H1 (cell line): Measurements from ENCODE around the gene LEMD2. TPM values are rescaled to one million over a fixed set of nuclear protein-coding genes. Genes with fewer than 3 reads are reported as not detected.
A peak's percentile ranks its signal among the peaks of the same experiment; 100 is the strongest.

Source experiments
- CTCF ChIA-PET: fragments of 300-600 bp; sonication (Branson Sonifier 250); formaldehyde crosslinking; loops from one replicate; lab custom pipeline; 2021; ENCODE audit not compliant: partially characterized antibody; lab: Charles Lee
- POLR2A ChIA-PET: fragments of 300-600 bp; sonication (Branson Sonifier 250); formaldehyde crosslinking; loops from one replicate; lab custom pipeline; 2021; ENCODE audit warnings: inconsistent platforms; ENCODE audit not compliant: partially characterized antibody; lab: Charles Lee
- DNase-seq, 2 experiments: peaks; one replicate each; pipeline versions ENCODE4 v3.0.0 to v3.0.0-alpha.2; 2010 to 2022; ENCODE audit warnings: low spot score in 2 of 2, low read depth in 1 of 2, mixed read lengths in 1 of 2
- FAIRE-seq: peaks from 2 replicates; lab custom pipeline; 2011; peaks lifted over from hg19 to GRCh38; lab: Jason Lieb, UNC
- H2AFZ ChIP-seq: 2 replicates; pipeline ENCODE4 v1.8.1; 2012; ENCODE audit warnings: low read length, inconsistent platforms
- H2AK5ac ChIP-seq: 2 replicates; pipeline ENCODE4 v1.6.1; 2013; ENCODE audit warnings: low read depth, low read length
- H2BK120ac ChIP-seq: replicated peaks from 2 replicates; pipeline ENCODE3; 2013; ENCODE audit warnings: low read depth, low read length, inconsistent platforms
- H2BK12ac ChIP-seq: 2 replicates; pipeline ENCODE4 v1.6.1; 2013; ENCODE audit warnings: low read depth, low read length
- H2BK15ac ChIP-seq: 2 replicates; pipeline ENCODE4 v1.6.1; 2013; ENCODE audit warnings: low read length
- H2BK20ac ChIP-seq: 2 replicates; pipeline ENCODE4 v1.6.1; 2013; ENCODE audit warnings: low read length
- H2BK5ac ChIP-seq: 2 replicates; pipeline ENCODE4 v1.6.1; 2013; ENCODE audit warnings: low read depth, low read length
- H3K14ac ChIP-seq: 2 replicates; pipeline ENCODE4 v1.6.1; 2013; ENCODE audit warnings: inconsistent platforms; ENCODE audit not compliant: insufficient read length
- H3K18ac ChIP-seq: 2 replicates; pipeline ENCODE4 v1.6.1; 2013; ENCODE audit warnings: low read length; ENCODE audit errors: extremely low read depth
- H3K23ac ChIP-seq: 2 replicates; pipeline ENCODE4 v1.6.1; 2013; ENCODE audit warnings: inconsistent platforms; ENCODE audit not compliant: insufficient read length
- H3K23me2 ChIP-seq: 2 replicates; pipeline ENCODE4 v1.6.1; 2013; ENCODE audit warnings: low read depth, low read length
- H3K27ac ChIP-seq: 2 replicates; pipeline ENCODE4 v1.6.1; 2011; ENCODE audit warnings: low read depth, low read length, inconsistent platforms
- H3K27me3 ChIP-seq, 4 experiments: replicated peaks in 1 of 4; 1 replicate in 1 of 4; 2 replicates in 3 of 4; pipeline versions ENCODE4 v1.6.1 to v1.8.1; 2011 to 2013; ENCODE audit warnings: low read length in 3 of 4, mild to moderate bottlenecking in 3 of 4, inconsistent platforms in 2 of 4, mixed read lengths in 2 of 4, moderate library complexity in 1 of 4; ENCODE audit not compliant: control insufficient read depth in 3 of 4, insufficient read depth in 3 of 4; ENCODE audit errors: extremely low read depth in 1 of 4
- H3K36me3 ChIP-seq, 4 experiments: 2 replicates each; pipeline versions ENCODE4 v1.6.1 to v1.8.1; 2011 to 2013; ENCODE audit warnings: mild to moderate bottlenecking in 4 of 4, low read length in 3 of 4, moderate library complexity in 2 of 4, control low read depth in 1 of 4, inconsistent platforms in 1 of 4; ENCODE audit not compliant: insufficient read depth in 4 of 4, control insufficient read depth in 2 of 4
- H3K4ac ChIP-seq: replicated peaks from 2 replicates; pipeline ENCODE3; 2013; ENCODE audit warnings: low read length, low read depth, mixed read lengths, inconsistent platforms; ENCODE audit not compliant: insufficient read length
- H3K4me1 ChIP-seq, 4 experiments: replicated peaks in 1 of 4; 1 replicate in 1 of 4; 2 replicates in 3 of 4; pipeline versions ENCODE4 v1.6.1 to v1.8.1; 2011 to 2013; ENCODE audit warnings: low read length in 3 of 4, inconsistent platforms in 2 of 4, mixed read lengths in 1 of 4; ENCODE audit not compliant: insufficient read depth in 4 of 4, control insufficient read depth in 3 of 4
- H3K4me2 ChIP-seq, 2 experiments: 2 replicates each; pipeline versions ENCODE4 v1.6.1 to v1.8.1; 2011 to 2013; ENCODE audit warnings: low read depth in 2 of 2, low read length in 2 of 2, control low read depth in 1 of 2, inconsistent platforms in 1 of 2, mild to moderate bottlenecking in 1 of 2; ENCODE audit not compliant: insufficient read depth in 1 of 2
- H3K4me3 ChIP-seq, 4 experiments: fragments of 200-600, 300-600 bp in 1 of 4; sonication (generic), shearing (Covaris generic), sonication (Bioruptor Twin) in 1 of 4; 2 replicates each; pipeline versions ENCODE4 v1.5.1 to v1.8.1; 2011 to 2016; ENCODE audit warnings: low read length in 4 of 4, low read depth in 3 of 4, control low read depth in 2 of 4, inconsistent platforms in 2 of 4, mild to moderate bottlenecking in 2 of 4, mixed read lengths in 1 of 4, moderate library complexity in 1 of 4; ENCODE audit not compliant: insufficient read depth in 2 of 4; ENCODE audit errors: extremely low read depth in 1 of 4
- H3K56ac ChIP-seq: replicated peaks from 2 replicates; pipeline ENCODE3; 2013; ENCODE audit warnings: low read depth, mild to moderate bottlenecking, mixed read lengths, low read length, inconsistent platforms; ENCODE audit not compliant: insufficient read length
- H3K79me1 ChIP-seq: 2 replicates; pipeline ENCODE4 v1.6.1; 2013; ENCODE audit warnings: low read depth, low read length, control low read depth
- H3K79me2 ChIP-seq, 2 experiments: 2 replicates each; pipeline versions ENCODE4 v1.6.1 to v1.8.1; 2012 to 2013; ENCODE audit warnings: low read length in 2 of 2, mild to moderate bottlenecking in 2 of 2, inconsistent platforms in 1 of 2; ENCODE audit not compliant: insufficient read depth in 2 of 2, control insufficient read depth in 1 of 2
- H3K9ac ChIP-seq, 4 experiments: replicated peaks in 1 of 4; 1 replicate in 1 of 4; 2 replicates in 3 of 4; pipeline versions ENCODE4 v1.6.1 to v1.8.1; 2011 to 2013; ENCODE audit warnings: low read depth in 3 of 4, low read length in 3 of 4, control low read depth in 2 of 4, mild to moderate bottlenecking in 2 of 4, moderate library complexity in 2 of 4, inconsistent platforms in 1 of 4; ENCODE audit errors: extremely low read depth in 1 of 4
- H3K9me3 ChIP-seq, 2 experiments: 2 replicates each; pipeline versions ENCODE4 v1.6.1 to v1.8.1; 2012 to 2013; ENCODE audit warnings: mild to moderate bottlenecking in 2 of 2, moderate library complexity in 2 of 2, control low read depth in 1 of 2, inconsistent platforms in 1 of 2, low read depth in 1 of 2, low read length in 1 of 2, mixed read lengths in 1 of 2; ENCODE audit not compliant: insufficient read depth in 2 of 2
- H4K20me1 ChIP-seq, 2 experiments: replicated peaks in 1 of 2; 2 replicates each; pipeline versions ENCODE3 to v1.8.1; 2011 to 2013; ENCODE audit warnings: inconsistent platforms in 2 of 2, low read length in 2 of 2, mild to moderate bottlenecking in 1 of 2; ENCODE audit not compliant: insufficient read depth in 2 of 2, control insufficient read depth in 1 of 2
- H4K5ac ChIP-seq: 2 replicates; pipeline ENCODE4 v1.6.1; 2013; ENCODE audit warnings: low read length, low read depth, mixed read lengths, inconsistent platforms; ENCODE audit not compliant: insufficient read length
- H4K8ac ChIP-seq: 2 replicates; pipeline ENCODE4 v1.8.0; 2013; ENCODE audit warnings: mild to moderate bottlenecking, moderate library complexity, low read length, inconsistent platforms; ENCODE audit not compliant: insufficient read depth; ENCODE audit errors: extremely low read depth
- H4K91ac ChIP-seq: replicated peaks from 2 replicates; pipeline ENCODE3; 2013; ENCODE audit warnings: low read length, mixed read lengths, inconsistent platforms; ENCODE audit not compliant: insufficient read length
- BACH1 ChIP-seq: IDR thresholded peaks from 2 replicates; pipeline ENCODE4 v1.6.1; 2012; ENCODE audit warnings: low read length, improper control_type of control experiment
- CEBPB ChIP-seq: IDR thresholded peaks from 2 replicates; pipeline ENCODE4 v1.6.1; 2012; ENCODE audit warnings: low read depth, low read length
- CREB1 ChIP-seq: IDR thresholded peaks from 2 replicates; pipeline ENCODE4 v1.6.1; 2012; ENCODE audit warnings: inconsistent platforms
- EGR1 ChIP-seq: IDR thresholded peaks from 2 replicates; pipeline ENCODE4 v1.6.1; 2011; ENCODE audit warnings: low read depth, low read length, borderline replicate concordance
- FOSL1 ChIP-seq: IDR thresholded peaks from 2 replicates; pipeline ENCODE4 v1.6.1; 2011; ENCODE audit warnings: mild to moderate bottlenecking, low read depth, low read length, moderate library complexity; ENCODE audit not compliant: insufficient read depth
- JUND ChIP-seq: IDR thresholded peaks from 2 replicates; pipeline ENCODE4 v1.6.1; 2011; ENCODE audit warnings: mild to moderate bottlenecking, improper control_type of control experiment, low read length
- KDM5A ChIP-seq: fragments of 200-600 bp; IDR thresholded peaks from 2 replicates; pipeline ENCODE4 v1.7.1; 2012; ENCODE audit warnings: mild to moderate bottlenecking, low read length, inconsistent platforms, mixed read lengths
- MAX ChIP-seq: IDR thresholded peaks from 2 replicates; pipeline ENCODE4 v1.6.1; 2012; ENCODE audit warnings: inconsistent platforms
- POLR2AphosphoS5 ChIP-seq: IDR thresholded peaks from 2 replicates; pipeline ENCODE4 v1.6.1; 2011; ENCODE audit warnings: low read depth, low read length
- RFX5 ChIP-seq: IDR thresholded peaks from 2 replicates; pipeline ENCODE4 v1.6.1; 2011; ENCODE audit warnings: low read depth, low read length, improper control_type of control experiment, borderline replicate concordance
- SIRT6 ChIP-seq: IDR thresholded peaks from one replicate; pipeline ENCODE4 v1.7.1; 2012; ENCODE audit warnings: low read length, inconsistent platforms
- SIX5 ChIP-seq: IDR thresholded peaks from 2 replicates; pipeline ENCODE4 v1.6.1; 2011; ENCODE audit warnings: mild to moderate bottlenecking, low read depth, low read length
- USF2 ChIP-seq: IDR thresholded peaks from 2 replicates; pipeline ENCODE4 v1.6.1; 2011; ENCODE audit warnings: low read length, improper control_type of control experiment
- WGBS, 2 experiments: shearing (Covaris generic) in 1 of 2; methylation state at CpG; one replicate each; pipeline versions ENCODE4 v1.1.6 to v1.1.7; 2013 to 2015; ENCODE audit warnings: low lambda C conversion rate in 2 of 2, mixed read lengths in 2 of 2, inconsistent platforms in 1 of 2, low coverage in 1 of 2, missing lambda C conversion rate in 1 of 2; ENCODE audit not compliant: insufficient replicate concordance in 2 of 2, insufficient coverage in 1 of 2, insufficient read length in 1 of 2; ENCODE audit errors: extremely low coverage in 1 of 2, missing lambda C conversion rate in 1 of 2; 5-methylcytosine and 5-hydroxymethylcytosine counted together
- polyA plus RNA-seq, 7 experiments: library from polyadenylated mRNA; depleted of rRNA in 3 of 7; stranded (reverse) in 5 of 7; unstranded in 2 of 7; fragments of >200 nt in 5 of 7; fragments of 200-250 nt in 2 of 7; gene quantifications; 1 replicate in 5 of 7; 2 replicates in 1 of 7; 4 replicates in 1 of 7; pipeline versions ENCODE4 v1.2.1 to v1.2.3, GENCODE V29; 2011 to 2013; ENCODE audit warnings: missing spikeins in 2 of 7, mixed read lengths in 2 of 7
- total RNA-seq: library from RNA; stranded (reverse); fragmentation: NEBNext Ultra II Directional; extraction: Animal tissue kit (Norgen Biotek cat#: 25700); gene quantifications from 2 replicates; pipeline ENCODE4 v1.2.1, GENCODE V29; 2021

Gene LEMD2
- total and polyA plus RNA-seq, 2 of the 8 experiments (the other 6 are each of a cell fraction or from before 2014, with no cell fraction given), result 32.7 to 57.3 TPM

DNA sequence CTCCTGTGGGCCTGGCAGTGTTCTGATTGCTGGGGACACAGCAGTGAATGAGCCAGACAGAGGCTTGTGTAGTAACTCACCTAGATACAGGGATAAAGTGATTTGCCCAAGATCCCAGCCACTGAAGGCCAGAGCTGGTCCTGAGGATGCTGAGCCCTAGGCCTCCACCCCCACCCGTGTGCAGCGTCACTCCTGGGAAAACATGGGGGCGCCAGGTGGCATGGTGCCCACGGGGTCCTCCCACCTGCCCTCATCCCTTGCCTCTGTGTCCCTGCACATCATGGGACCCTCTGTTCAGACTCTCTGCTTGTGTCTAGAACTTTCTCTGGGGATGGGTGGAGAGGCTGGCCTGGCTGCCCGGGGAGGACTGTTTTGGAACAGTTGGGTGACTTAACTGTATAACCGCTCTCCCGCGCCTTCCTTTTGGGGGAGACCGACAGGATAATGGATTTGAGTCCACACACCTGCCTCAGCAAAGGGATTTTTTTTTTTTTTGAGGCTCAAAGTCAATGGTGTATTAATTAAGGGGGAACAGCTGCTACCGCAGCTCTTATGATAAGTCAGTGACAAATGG lies 19.6 kb downstream of the LEMD2 start:
- H2BK12ac ChIP-seq, result peak overlapping the region; percentile 85
- no peak overlapping the region for H3K23ac ChIP-seq
- no peak overlapping the region for H3K14ac ChIP-seq
- no peaks in the 10 kb centered on the region for H3K79me1 ChIP-seq
- H2BK120ac ChIP-seq, result peak overlapping the region; percentile 7
- 0 out of 2 replicates have a peak overlapping the region, but pooled peaks have one; percentile 25 for H3K18ac ChIP-seq
- H4K20me1 ChIP-seq, result peaks cover 0 to 4% of the 10 kb centered on the region in 2 experiments
- H3K4ac ChIP-seq, result no peak overlapping the region
- H3K9me3 ChIP-seq, result no peaks in the 10 kb centered on the region
- H3K27me3 ChIP-seq, result no peaks in the 10 kb centered on the region
- H4K5ac ChIP-seq, result no peak overlapping the region
- FAIRE-seq (no peak), DNase-seq (no peak)
- H3K36me3 ChIP-seq, result peaks cover 2 to 19% (median 10%) of the 10 kb centered on the region in 4 experiments; a peak in 5 of 8 replicates
- no peak overlapping the region for H2BK5ac ChIP-seq
- H3K79me2 ChIP-seq, result no peaks in the 10 kb centered on the region
- no peak overlapping the region for H2AFZ ChIP-seq
- ChIA-PET POLR2A (interaction anchor here (0.6 to 9.3 kb wide), 16 partner anchors 8 to 130 kb away, joined by 3 to 101 read pairs (median 4); partner anchors contain the start of genes IP6K3, LEMD2 and UQCC2), CTCF (interaction anchor here (0.7 to 14.3 kb wide), 40 partner anchors 10 to 386 kb away, joined by 3 to 157 read pairs (median 8); partner anchors contain the start of genes IP6K3, MLN and UQCC2)
- H3K4me3 ChIP-seq, result no peak overlapping the region
- H2BK20ac ChIP-seq, result 0 out of 2 replicates have a peak overlapping the region, but pooled peaks have one; percentile 56
- no peak overlapping the region; the same call in 1 of the 2 replicates for H4K8ac ChIP-seq
- peak overlapping the region; percentile 71 for H4K91ac ChIP-seq
- peak overlapping the region; percentile 77; the same call in 1 of the 2 replicates for H2AK5ac ChIP-seq
- WGBS, 2 experiments, result 88% methylated on average over 10 of the region's 10 CpGs; no CpG with 5 or more reads in 1 of the 2 experiments
- H3K56ac ChIP-seq, result no peak overlapping the region
- peak overlapping the region; percentile 88; the same call in 1 of the 2 replicates for H2BK15ac ChIP-seq
- H3K9ac ChIP-seq, result no peak overlapping the region
- H3K4me2 ChIP-seq, result no peak overlapping the region
- H3K4me1 ChIP-seq, result peaks cover 10 to 32% (median 21%) of the 10 kb centered on the region in 4 experiments
- H3K23me2 ChIP-seq, result no peaks in the 10 kb centered on the region
- H3K27ac ChIP-seq, result no peak overlapping the region
- no peak for TF ChIP-seq MAX
- TF ChIP-seq FOSL1, result no peak
- TF ChIP-seq RFX5, result no peak
- no peak for TF ChIP-seq KDM5A
- TF ChIP-seq EGR1, result no peak
- TF ChIP-seq SIRT6, result no peak
- TF ChIP-seq BACH1, result no peak
- TF ChIP-seq JUND, result no peak
- no peak for TF ChIP-seq POLR2AphosphoS5
- no peak for TF ChIP-seq CREB1
- TF ChIP-seq SIX5, result no peak
- TF ChIP-seq USF2, result no peak
- TF ChIP-seq CEBPB, result no peak
